Measurements from ENCODE around the gene CHCHD4. TPM values are rescaled to one million over a fixed set of nuclear protein-coding genes. Genes with fewer than 3 reads are reported as not detected.

The CHCHD4 gene
- total RNA-seq, 4 donors from 2014 or later = 21.2 to 27.0 (median 24.3) TPM

DNA sequence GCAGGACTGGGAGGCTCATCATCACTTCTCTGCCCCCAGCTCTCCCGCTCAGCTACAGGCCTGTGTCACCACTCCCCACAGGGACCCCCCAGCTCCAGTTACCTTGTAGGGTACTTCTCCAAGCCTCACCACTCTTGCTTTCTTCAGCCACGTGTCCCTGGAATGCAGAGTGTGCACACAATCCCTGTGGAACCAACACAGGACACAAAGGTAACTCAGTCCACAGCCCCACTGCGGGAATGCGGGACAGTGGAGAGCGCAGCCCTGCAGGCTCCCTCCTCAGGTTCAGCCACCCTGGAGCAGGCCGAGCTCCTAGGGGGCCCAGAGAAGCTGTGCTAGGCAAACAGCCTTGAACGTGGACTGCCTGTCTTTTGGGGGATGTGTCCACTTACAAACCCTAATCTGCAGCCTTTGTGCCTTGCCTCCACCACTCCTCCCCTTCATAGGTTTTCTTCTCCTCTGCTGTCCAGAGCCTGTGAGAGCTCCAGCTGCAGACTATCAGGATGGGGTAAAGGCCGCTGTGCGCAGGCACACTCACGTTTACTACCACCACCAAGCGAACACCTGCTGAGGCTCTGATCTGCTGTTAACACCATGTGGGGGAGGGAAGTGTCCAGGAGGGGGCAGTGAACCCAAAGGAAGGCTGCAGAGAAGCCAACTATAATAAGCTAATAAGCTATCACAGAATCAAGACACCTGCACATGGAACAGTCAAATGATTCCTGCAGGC lies 27.7 kb upstream of the CHCHD4 start:
- peaks cover 12 to 91% (median 78%) of the 10 kb centered on the region in 4 donors for H3K36me3 ChIP-seq
- 86% methylated on average over 11 of the region's 11 CpGs for WGBS
- peak; percentile 39 for DNase-seq (ENCODE audit: extremely low spot score)

DNA sequence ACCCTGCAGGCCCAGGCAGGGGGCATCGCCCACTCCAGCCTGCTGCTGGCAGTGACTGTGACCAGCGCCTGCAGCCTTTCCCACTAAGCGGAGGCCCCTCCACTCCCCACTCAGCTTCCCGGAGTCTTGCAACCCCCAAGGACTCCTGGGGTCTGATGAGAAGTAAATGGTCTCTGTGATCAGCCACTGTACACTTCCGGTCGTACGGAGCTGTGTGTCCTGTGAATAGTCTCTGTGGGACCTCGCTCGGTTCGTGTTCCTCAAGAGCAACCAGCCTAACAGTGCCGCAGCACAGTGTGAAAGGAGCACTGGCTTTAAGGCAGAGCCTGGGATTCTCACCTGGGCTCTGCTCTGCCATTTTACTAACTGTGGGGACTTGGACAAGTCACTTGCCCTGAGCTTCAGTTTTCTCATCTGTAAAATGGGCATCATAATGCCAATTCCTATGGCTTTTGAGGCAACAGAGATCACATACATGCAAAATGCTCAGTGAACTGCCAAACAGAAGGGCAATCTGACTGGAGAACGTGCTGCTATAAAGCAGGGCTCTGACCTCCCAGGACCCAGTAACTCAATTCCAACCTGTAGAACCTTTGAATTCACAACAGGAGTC lies 26.9 kb upstream of the CHCHD4 start:
- Histone ChIP-seq H3K4me3 (no peak overlapping the region), H3K27ac (replicated peaks in 1 of 4) (no peak overlapping the region), H3K36me3 (peaks cover 11 to 91% (median 78%) of the 10 kb centered on the region in 4 donors), H3K4me1 (peaks cover 5 to 21% (median 18%) of the 10 kb centered on the region in 4 donors), H3K27me3 (no peaks in the 10 kb centered on the region), H3K9me3 (no peaks in the 10 kb centered on the region)
- intact Hi-C loops (cut with DNase I) = no loop called here
- 88% methylated on average over 12 of the region's 12 CpGs for WGBS
- peak; percentile 60 for DNase-seq (ENCODE audit: extremely low spot score)
- TF ChIP-seq POLR2A (IDR thresholded peaks at IDR 0.05; ENCODE audit: low read depth) (no peak), EP300 (IDR thresholded peaks at IDR 0.05) (no peak), POLR2AphosphoS5 (IDR thresholded peaks at IDR 0.05) (no peak)
- TF ChIP-seq, protein P1, sequence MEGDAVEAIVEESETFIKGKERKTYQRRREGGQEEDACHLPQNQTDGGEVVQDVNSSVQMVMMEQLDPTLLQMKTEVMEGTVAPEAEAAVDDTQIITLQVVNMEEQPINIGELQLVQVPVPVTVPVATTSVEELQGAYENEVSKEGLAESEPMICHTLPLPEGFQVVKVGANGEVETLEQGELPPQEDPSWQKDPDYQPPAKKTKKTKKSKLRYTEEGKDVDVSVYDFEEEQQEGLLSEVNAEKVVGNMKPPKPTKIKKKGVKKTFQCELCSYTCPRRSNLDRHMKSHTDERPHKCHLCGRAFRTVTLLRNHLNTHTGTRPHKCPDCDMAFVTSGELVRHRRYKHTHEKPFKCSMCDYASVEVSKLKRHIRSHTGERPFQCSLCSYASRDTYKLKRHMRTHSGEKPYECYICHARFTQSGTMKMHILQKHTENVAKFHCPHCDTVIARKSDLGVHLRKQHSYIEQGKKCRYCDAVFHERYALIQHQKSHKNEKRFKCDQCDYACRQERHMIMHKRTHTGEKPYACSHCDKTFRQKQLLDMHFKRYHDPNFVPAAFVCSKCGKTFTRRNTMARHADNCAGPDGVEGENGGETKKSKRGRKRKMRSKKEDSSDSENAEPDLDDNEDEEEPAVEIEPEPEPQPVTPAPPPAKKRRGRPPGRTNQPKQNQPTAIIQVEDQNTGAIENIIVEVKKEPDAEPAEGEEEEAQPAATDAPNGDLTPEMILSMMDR (IDR thresholded peaks at IDR 0.05) = no peak

More for the DNA sequence above, 27.7 kb upstream of the CHCHD4 start:
- Histone ChIP-seq H3K9me3 (no peaks in the 10 kb centered on the region), H3K4me1 (peaks cover 0 to 14% (median 11%) of the 10 kb centered on the region in 4 donors), H3K27me3 (no peaks in the 10 kb centered on the region), H3K4me3 (no peak overlapping the region), H3K27ac (replicated peaks in 1 of 4) (no peak overlapping the region)
- intact Hi-C loops (cut with DNase I) = no loop called here
- TF ChIP-seq EP300 (IDR thresholded peaks at IDR 0.05) (no peak), POLR2A (IDR thresholded peaks at IDR 0.05; ENCODE audit: low read depth) (no peak), POLR2AphosphoS5 (IDR thresholded peaks at IDR 0.05) (no peak)
- TF ChIP-seq, protein P1 (IDR thresholded peaks at IDR 0.05) = no peak

DNA sequence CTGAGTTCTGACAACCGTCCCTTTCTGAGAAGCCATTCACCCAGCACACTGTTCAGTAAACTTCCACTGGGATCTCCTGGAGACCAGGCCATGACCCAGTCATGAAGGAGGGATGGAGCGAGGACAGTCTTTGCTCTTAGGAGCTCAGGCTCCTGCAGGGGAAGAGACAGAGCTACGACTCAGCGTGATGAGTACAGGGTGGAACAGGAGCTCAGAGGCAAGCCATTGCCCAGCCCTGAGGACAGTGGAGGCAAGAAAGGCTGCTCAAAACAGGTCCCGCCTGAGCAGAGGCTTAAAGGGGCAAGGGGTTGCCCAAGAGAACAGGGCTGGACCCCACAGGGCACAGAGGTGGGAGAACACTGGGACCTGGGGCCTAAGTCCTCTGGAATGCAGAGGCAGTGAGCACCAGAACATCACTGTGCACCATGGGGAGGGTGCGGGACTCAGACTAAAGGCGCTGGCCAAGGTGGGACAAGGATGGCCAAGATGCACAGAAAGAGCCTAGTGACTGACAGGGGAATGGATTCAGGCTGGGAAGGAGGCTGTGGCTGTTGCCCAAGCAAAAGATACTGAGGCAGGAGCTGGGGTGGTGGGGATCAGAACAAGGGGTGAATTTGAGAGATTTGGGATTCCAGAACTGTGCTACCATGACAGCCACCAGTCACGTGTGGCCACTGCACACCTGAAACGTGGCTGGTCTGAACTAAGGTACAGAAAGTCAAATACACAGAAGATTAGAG lies 26.0 kb upstream of the CHCHD4 start:
- Histone ChIP-seq H3K27me3 (no peaks in the 10 kb centered on the region), H3K4me1 (peaks cover 11 to 30% (median 27%) of the 10 kb centered on the region in 4 donors), H3K9me3 (no peaks in the 10 kb centered on the region), H3K36me3 (peaks cover 11 to 91% (median 77%) of the 10 kb centered on the region in 4 donors), H3K4me3 (no peak overlapping the region), H3K27ac (replicated peaks in 1 of 4) (no peak overlapping the region)
- TF ChIP-seq POLR2AphosphoS5 (IDR thresholded peaks at IDR 0.05) (no peak), POLR2A (IDR thresholded peaks at IDR 0.05; ENCODE audit: low read depth) (no peak), EP300 (IDR thresholded peaks at IDR 0.05) (no peak)
- TF ChIP-seq, protein P1 (IDR thresholded peaks at IDR 0.05) = no peak
- 94% methylated on average over 8 of the region's 9 CpGs for WGBS
- peak; percentile 87 for DNase-seq (ENCODE audit: extremely low spot score)
- intact Hi-C loops (cut with DNase I) = no loop called here

DNA sequence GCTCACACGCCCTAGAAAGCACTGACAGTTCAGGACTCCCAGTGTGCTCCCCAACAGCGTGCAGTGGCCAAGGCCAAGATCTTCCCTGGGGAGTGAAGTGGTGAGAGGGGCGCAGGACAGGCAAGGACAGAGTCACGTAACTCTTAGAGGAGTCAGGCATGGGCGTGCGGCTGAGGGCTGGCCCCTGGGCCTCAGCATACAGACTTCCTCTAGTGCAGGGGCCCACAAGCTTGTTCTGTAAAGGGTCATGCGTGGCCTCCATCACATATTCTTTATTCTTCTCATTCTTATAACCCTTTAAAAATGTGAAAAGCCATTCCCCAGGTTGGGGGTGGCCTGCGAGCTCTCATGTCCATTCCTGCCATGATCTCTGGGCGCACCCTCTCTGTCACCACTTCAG lies 25.4 kb upstream of the CHCHD4 start:
- no peaks in the 10 kb centered on the region for H3K9me3 ChIP-seq
- peaks cover 17 to 36% (median 33%) of the 10 kb centered on the region in 4 donors for H3K4me1 ChIP-seq
- intact Hi-C loops (cut with DNase I) = no loop called here
- peak; percentile 72 for DNase-seq (ENCODE audit: extremely low spot score)
- TF ChIP-seq EP300 (IDR thresholded peaks at IDR 0.05) (no peak), POLR2AphosphoS5 (IDR thresholded peaks at IDR 0.05) (no peak), POLR2A (IDR thresholded peaks at IDR 0.05; ENCODE audit: low read depth) (no peak)
- TF ChIP-seq, protein P1 (IDR thresholded peaks at IDR 0.05) = no peak
- H3K4me3 ChIP-seq = no peak overlapping the region
- 94% methylated on average over 8 of the region's 9 CpGs for WGBS
- peaks cover 11 to 90% (median 77%) of the 10 kb centered on the region in 4 donors for H3K36me3 ChIP-seq
- no peak overlapping the region for H3K27ac ChIP-seq (replicated peaks in 1 of 4)
- H3K27me3 ChIP-seq = no peaks in the 10 kb centered on the region
